H1 (cell line): ENCODE data around the gene TRIM61. TPM values are rescaled to one million over a fixed set of nuclear protein-coding genes. Genes with fewer than 3 reads are reported as not detected.

Experiments
- CTCF ChIA-PET: fragments of 300-600 bp; sonication (Branson Sonifier 250); formaldehyde crosslinking; loops from one replicate; lab custom pipeline; 2021; ENCODE audit not compliant: partially characterized antibody; lab: Charles Lee
- POLR2A ChIA-PET: fragments of 300-600 bp; sonication (Branson Sonifier 250); formaldehyde crosslinking; loops from one replicate; lab custom pipeline; 2021; ENCODE audit warnings: inconsistent platforms; ENCODE audit not compliant: partially characterized antibody; lab: Charles Lee
- DNase-seq, 2 experiments: peaks; one replicate each; pipeline versions ENCODE4 v3.0.0 to v3.0.0-alpha.2; 2010 to 2022; ENCODE audit warnings: low spot score in 2 of 2, low read depth in 1 of 2, mixed read lengths in 1 of 2
- FAIRE-seq: peaks from 2 replicates; lab custom pipeline; 2011; peaks lifted over from hg19 to GRCh38; lab: Jason Lieb, UNC
- H2AFZ ChIP-seq: 2 replicates; pipeline ENCODE4 v1.8.1; 2012; ENCODE audit warnings: low read length, inconsistent platforms
- H2AK5ac ChIP-seq: 2 replicates; pipeline ENCODE4 v1.6.1; 2013; ENCODE audit warnings: low read depth, low read length
- H2BK120ac ChIP-seq: replicated peaks from 2 replicates; pipeline ENCODE3; 2013; ENCODE audit warnings: low read depth, low read length, inconsistent platforms
- H2BK12ac ChIP-seq: 2 replicates; pipeline ENCODE4 v1.6.1; 2013; ENCODE audit warnings: low read depth, low read length
- H2BK15ac ChIP-seq: 2 replicates; pipeline ENCODE4 v1.6.1; 2013; ENCODE audit warnings: low read length
- H2BK20ac ChIP-seq: 2 replicates; pipeline ENCODE4 v1.6.1; 2013; ENCODE audit warnings: low read length
- H2BK5ac ChIP-seq: 2 replicates; pipeline ENCODE4 v1.6.1; 2013; ENCODE audit warnings: low read depth, low read length
- H3K14ac ChIP-seq: 2 replicates; pipeline ENCODE4 v1.6.1; 2013; ENCODE audit warnings: inconsistent platforms; ENCODE audit not compliant: insufficient read length
- H3K18ac ChIP-seq: 2 replicates; pipeline ENCODE4 v1.6.1; 2013; ENCODE audit warnings: low read length; ENCODE audit errors: extremely low read depth
- H3K23ac ChIP-seq: 2 replicates; pipeline ENCODE4 v1.6.1; 2013; ENCODE audit warnings: inconsistent platforms; ENCODE audit not compliant: insufficient read length
- H3K23me2 ChIP-seq: 2 replicates; pipeline ENCODE4 v1.6.1; 2013; ENCODE audit warnings: low read depth, low read length
- H3K27ac ChIP-seq: 2 replicates; pipeline ENCODE4 v1.6.1; 2011; ENCODE audit warnings: low read depth, low read length, inconsistent platforms
- H3K27me3 ChIP-seq, 4 experiments: replicated peaks in 1 of 4; 1 replicate in 1 of 4; 2 replicates in 3 of 4; pipeline versions ENCODE4 v1.6.1 to v1.8.1; 2011 to 2013; ENCODE audit warnings: low read length in 3 of 4, mild to moderate bottlenecking in 3 of 4, inconsistent platforms in 2 of 4, mixed read lengths in 2 of 4, moderate library complexity in 1 of 4; ENCODE audit not compliant: control insufficient read depth in 3 of 4, insufficient read depth in 3 of 4; ENCODE audit errors: extremely low read depth in 1 of 4
- H3K36me3 ChIP-seq, 4 experiments: 2 replicates each; pipeline versions ENCODE4 v1.6.1 to v1.8.1; 2011 to 2013; ENCODE audit warnings: mild to moderate bottlenecking in 4 of 4, low read length in 3 of 4, moderate library complexity in 2 of 4, control low read depth in 1 of 4, inconsistent platforms in 1 of 4; ENCODE audit not compliant: insufficient read depth in 4 of 4, control insufficient read depth in 2 of 4
- H3K4ac ChIP-seq: replicated peaks from 2 replicates; pipeline ENCODE3; 2013; ENCODE audit warnings: low read length, low read depth, mixed read lengths, inconsistent platforms; ENCODE audit not compliant: insufficient read length
- H3K4me1 ChIP-seq, 4 experiments: replicated peaks in 1 of 4; 1 replicate in 1 of 4; 2 replicates in 3 of 4; pipeline versions ENCODE4 v1.6.1 to v1.8.1; 2011 to 2013; ENCODE audit warnings: low read length in 3 of 4, inconsistent platforms in 2 of 4, mixed read lengths in 1 of 4; ENCODE audit not compliant: insufficient read depth in 4 of 4, control insufficient read depth in 3 of 4
- H3K4me2 ChIP-seq, 2 experiments: 2 replicates each; pipeline versions ENCODE4 v1.6.1 to v1.8.1; 2011 to 2013; ENCODE audit warnings: low read depth in 2 of 2, low read length in 2 of 2, control low read depth in 1 of 2, inconsistent platforms in 1 of 2, mild to moderate bottlenecking in 1 of 2; ENCODE audit not compliant: insufficient read depth in 1 of 2
- H3K4me3 ChIP-seq, 4 experiments: fragments of 200-600, 300-600 bp in 1 of 4; sonication (generic), shearing (Covaris generic), sonication (Bioruptor Twin) in 1 of 4; 2 replicates each; pipeline versions ENCODE4 v1.5.1 to v1.8.1; 2011 to 2016; ENCODE audit warnings: low read length in 4 of 4, low read depth in 3 of 4, control low read depth in 2 of 4, inconsistent platforms in 2 of 4, mild to moderate bottlenecking in 2 of 4, mixed read lengths in 1 of 4, moderate library complexity in 1 of 4; ENCODE audit not compliant: insufficient read depth in 2 of 4; ENCODE audit errors: extremely low read depth in 1 of 4
- H3K56ac ChIP-seq: replicated peaks from 2 replicates; pipeline ENCODE3; 2013; ENCODE audit warnings: low read depth, mild to moderate bottlenecking, mixed read lengths, low read length, inconsistent platforms; ENCODE audit not compliant: insufficient read length
- H3K79me1 ChIP-seq: 2 replicates; pipeline ENCODE4 v1.6.1; 2013; ENCODE audit warnings: low read depth, low read length, control low read depth
- H3K79me2 ChIP-seq, 2 experiments: 2 replicates each; pipeline versions ENCODE4 v1.6.1 to v1.8.1; 2012 to 2013; ENCODE audit warnings: low read length in 2 of 2, mild to moderate bottlenecking in 2 of 2, inconsistent platforms in 1 of 2; ENCODE audit not compliant: insufficient read depth in 2 of 2, control insufficient read depth in 1 of 2
- H3K9ac ChIP-seq, 4 experiments: replicated peaks in 1 of 4; 1 replicate in 1 of 4; 2 replicates in 3 of 4; pipeline versions ENCODE4 v1.6.1 to v1.8.1; 2011 to 2013; ENCODE audit warnings: low read depth in 3 of 4, low read length in 3 of 4, control low read depth in 2 of 4, mild to moderate bottlenecking in 2 of 4, moderate library complexity in 2 of 4, inconsistent platforms in 1 of 4; ENCODE audit errors: extremely low read depth in 1 of 4
- H3K9me3 ChIP-seq, 2 experiments: 2 replicates each; pipeline versions ENCODE4 v1.6.1 to v1.8.1; 2012 to 2013; ENCODE audit warnings: mild to moderate bottlenecking in 2 of 2, moderate library complexity in 2 of 2, control low read depth in 1 of 2, inconsistent platforms in 1 of 2, low read depth in 1 of 2, low read length in 1 of 2, mixed read lengths in 1 of 2; ENCODE audit not compliant: insufficient read depth in 2 of 2
- H4K20me1 ChIP-seq, 2 experiments: replicated peaks in 1 of 2; 2 replicates each; pipeline versions ENCODE3 to v1.8.1; 2011 to 2013; ENCODE audit warnings: inconsistent platforms in 2 of 2, low read length in 2 of 2, mild to moderate bottlenecking in 1 of 2; ENCODE audit not compliant: insufficient read depth in 2 of 2, control insufficient read depth in 1 of 2
- H4K5ac ChIP-seq: 2 replicates; pipeline ENCODE4 v1.6.1; 2013; ENCODE audit warnings: low read length, low read depth, mixed read lengths, inconsistent platforms; ENCODE audit not compliant: insufficient read length
- H4K8ac ChIP-seq: 2 replicates; pipeline ENCODE4 v1.8.0; 2013; ENCODE audit warnings: mild to moderate bottlenecking, moderate library complexity, low read length, inconsistent platforms; ENCODE audit not compliant: insufficient read depth; ENCODE audit errors: extremely low read depth
- H4K91ac ChIP-seq: replicated peaks from 2 replicates; pipeline ENCODE3; 2013; ENCODE audit warnings: low read length, mixed read lengths, inconsistent platforms; ENCODE audit not compliant: insufficient read length
- BRCA1 ChIP-seq: IDR thresholded peaks from 2 replicates; pipeline ENCODE4 v1.6.1; 2012; ENCODE audit warnings: low read depth, low read length, improper control_type of control experiment
- CTCF ChIP-seq, 3 experiments: IDR thresholded peaks; 1 replicate in 2 of 3; 2 replicates in 1 of 3; pipeline versions ENCODE4 v1.5.1 to v1.6.1; 2011; ENCODE audit warnings: low read length in 3 of 3, mild to moderate bottlenecking in 3 of 3, inconsistent platforms in 2 of 3, low read depth in 1 of 3, moderate library complexity in 1 of 3; ENCODE audit not compliant: insufficient read depth in 1 of 3; ENCODE audit errors: control extremely low read depth in 1 of 3
- RBBP5 ChIP-seq: IDR thresholded peaks from 2 replicates; pipeline ENCODE4 v1.7.1; 2012; ENCODE audit warnings: low read depth, mild to moderate bottlenecking, inconsistent platforms, low read length, moderate library complexity, borderline replicate concordance
- WGBS, 2 experiments: shearing (Covaris generic) in 1 of 2; methylation state at CpG; one replicate each; pipeline versions ENCODE4 v1.1.6 to v1.1.7; 2013 to 2015; ENCODE audit warnings: low lambda C conversion rate in 2 of 2, mixed read lengths in 2 of 2, inconsistent platforms in 1 of 2, low coverage in 1 of 2, missing lambda C conversion rate in 1 of 2; ENCODE audit not compliant: insufficient replicate concordance in 2 of 2, insufficient coverage in 1 of 2, insufficient read length in 1 of 2; ENCODE audit errors: extremely low coverage in 1 of 2, missing lambda C conversion rate in 1 of 2; 5-methylcytosine and 5-hydroxymethylcytosine counted together
- polyA plus RNA-seq, 7 experiments: library from polyadenylated mRNA; depleted of rRNA in 3 of 7; stranded (reverse) in 5 of 7; unstranded in 2 of 7; fragments of >200 nt in 5 of 7; fragments of 200-250 nt in 2 of 7; gene quantifications; 1 replicate in 5 of 7; 2 replicates in 1 of 7; 4 replicates in 1 of 7; pipeline versions ENCODE4 v1.2.1 to v1.2.3, GENCODE V29; 2011 to 2013; ENCODE audit warnings: missing spikeins in 2 of 7, mixed read lengths in 2 of 7
- total RNA-seq: library from RNA; stranded (reverse); fragmentation: NEBNext Ultra II Directional; extraction: Animal tissue kit (Norgen Biotek cat#: 25700); gene quantifications from 2 replicates; pipeline ENCODE4 v1.2.1, GENCODE V29; 2021

Gene TRIM61
- total and polyA plus RNA-seq, 2 of the 8 experiments (the other 6 are each of a cell fraction or from before 2014, with no cell fraction given) = 0.18 to 5.0 TPM

DNA sequence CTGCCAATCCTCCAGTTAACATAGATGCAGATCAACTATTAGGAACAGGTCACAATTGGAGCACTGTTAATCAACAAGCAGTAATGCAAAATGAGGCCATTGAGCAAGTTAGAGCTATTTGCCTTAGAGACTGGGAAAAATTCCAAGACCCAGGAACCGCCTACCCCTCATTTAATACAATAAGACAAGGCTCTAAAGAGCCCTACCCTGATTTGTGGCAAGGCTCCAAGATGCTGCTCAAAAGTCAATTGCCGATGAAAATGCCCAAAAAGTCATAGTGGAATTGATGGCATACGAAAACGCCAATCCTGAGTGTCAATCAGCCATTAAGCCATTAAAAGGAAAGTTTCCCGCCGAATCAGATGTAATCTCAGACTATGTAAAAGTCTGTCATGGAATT, 20.5 kb upstream of the TRIM61 start:
- H4K20me1 ChIP-seq = no peaks in the 10 kb centered on the region
- no peak overlapping the region for H2AFZ ChIP-seq
- H2BK20ac ChIP-seq = no peak overlapping the region
- no peak for DNase-seq
- no peak overlapping the region for H3K18ac ChIP-seq
- H4K5ac ChIP-seq = no peak overlapping the region
- no peak overlapping the region for H2BK15ac ChIP-seq
- no peaks in the 10 kb centered on the region for H3K23me2 ChIP-seq
- POLR2A ChIA-PET = no interaction called here
- H2BK5ac ChIP-seq = no peak overlapping the region
- H3K27ac ChIP-seq = no peak overlapping the region
- H4K8ac ChIP-seq = no peak overlapping the region
- H2BK120ac ChIP-seq = no peak overlapping the region
- TF ChIP-seq RBBP5 = no peak
- TF ChIP-seq BRCA1 = no peak
- TF ChIP-seq CTCF (IDR thresholded peaks at IDR 0.05; ENCODE audit: control extremely low read depth in 1 of 3, insufficient read depth in 1 of 3, low read depth in 1 of 3, low read length in 3 of 3) = no peak
- no peak overlapping the region for H3K23ac ChIP-seq
- no peaks in the 10 kb centered on the region for H3K27me3 ChIP-seq
- H3K9me3 ChIP-seq = no peaks in the 10 kb centered on the region
- no peak overlapping the region for H3K9ac ChIP-seq
- CTCF ChIA-PET = interaction anchor here (0.9 to 1.9 kb wide), 9 partner anchors 8 to 268 kb away, joined by 3 to 5 read pairs (median 3); no protein-coding TSS in a partner anchor
- FAIRE-seq = no peak
- 88% methylated on average over 6 of the region's 6 CpGs; no CpG with 5 or more reads in 1 of the 2 experiments for WGBS, 2 experiments
- H3K14ac ChIP-seq = no peak overlapping the region
- H3K4me2 ChIP-seq = no peak overlapping the region
- no peak overlapping the region for H4K91ac ChIP-seq
- no peaks in the 10 kb centered on the region for H3K36me3 ChIP-seq
- no peak overlapping the region for H3K4me3 ChIP-seq
- H2BK12ac ChIP-seq = no peak overlapping the region
- H3K79me2 ChIP-seq = no peaks in the 10 kb centered on the region
- H3K4me1 ChIP-seq = no peaks in the 10 kb centered on the region
- no peak overlapping the region for H3K4ac ChIP-seq
- no peaks in the 10 kb centered on the region for H3K79me1 ChIP-seq
- H2AK5ac ChIP-seq = no peak overlapping the region
- no peak overlapping the region for H3K56ac ChIP-seq
